K562 (cell line): Measurements from ENCODE around the gene NUDT12. TPM values are rescaled to one million over a fixed set of nuclear protein-coding genes. Genes with fewer than 3 reads are reported as not detected.

Experiments
- ATAC-seq: fragments of 200-7000 bp; cut with Tn5 transposase; 3 replicates; pipeline ENCODE4 v1.9.1; 2020; ENCODE audit warnings: moderate library complexity
- BruUV-seq: library from RNA; stranded (reverse); fragments of 400-500 nt; replicated peaks from 2 replicates; lab custom pipeline; 2021; lab: Mats Ljungman, UMichigan
- CTCF ChIA-PET: fragments of 300-600 bp; formaldehyde crosslinking; extraction: SDS; loops from one replicate; lab custom pipeline; 2021; ENCODE audit warnings: low intra/inter-chr PET ratio; lab: Yijun Ruan, JAX
- POLR2A ChIA-PET: fragments of 300-600, 350-650 bp; sonication (Branson Sonifier 250); formaldehyde crosslinking; extraction: SDS; loops from one replicate; lab custom pipeline; 2021; ENCODE audit warnings: antibody characterized with exemption, inconsistent platforms; lab: Yijun Ruan, JAX
- DNase-seq, 4 experiments: peaks; one replicate each; pipeline versions ENCODE4 v3.0.0 to v3.0.0-alpha.2; 2011 to 2018; ENCODE audit warnings: low spot score in 3 of 4, mixed read lengths in 3 of 4; ENCODE audit errors: extremely low read depth in 1 of 4
- FAIRE-seq: peaks from 2 replicates; lab custom pipeline; 2011; peaks lifted over from hg19 to GRCh38; lab: Jason Lieb, UNC
- H2AFZ ChIP-seq: 2 replicates; pipeline ENCODE4 v1.6.0; 2011; ENCODE audit warnings: low read depth, low read length, control low read depth, inconsistent platforms
- H3K27ac ChIP-seq: fragments of 200-600 bp; 3 replicates; pipeline ENCODE4 v1.8.0; 2011; ENCODE audit warnings: low read depth, mild to moderate bottlenecking, control low read depth, inconsistent platforms, low read length, moderate library complexity, mixed read lengths; ENCODE audit errors: extremely low read depth
- H3K27me3 ChIP-seq, 2 experiments: fragments of 300-600 bp in 1 of 2; 2 replicates in 1 of 2; 3 replicates in 1 of 2; pipeline versions ENCODE4 v1.6.0 to v1.8.0; 2011; ENCODE audit warnings: inconsistent platforms in 2 of 2, low read length in 2 of 2, mild to moderate bottlenecking in 1 of 2, mixed read lengths in 1 of 2, moderate library complexity in 1 of 2; ENCODE audit not compliant: control insufficient read depth in 2 of 2, insufficient read depth in 2 of 2
- H3K36me3 ChIP-seq: fragments of 300-600 bp; 3 replicates; pipeline ENCODE4 v1.8.0; 2011; ENCODE audit warnings: mild to moderate bottlenecking, low read length, inconsistent platforms; ENCODE audit not compliant: control insufficient read depth, insufficient read depth
- H3K4me1 ChIP-seq, 2 experiments: fragments of 200-600 bp in 1 of 2; replicated peaks in 1 of 2; 2 replicates in 1 of 2; 3 replicates in 1 of 2; pipeline versions ENCODE4 v1.5.1 to v1.8.0; 2011; ENCODE audit warnings: inconsistent platforms in 2 of 2, low read length in 2 of 2, mild to moderate bottlenecking in 1 of 2, mixed read lengths in 1 of 2, moderate library complexity in 1 of 2; ENCODE audit not compliant: control insufficient read depth in 2 of 2, insufficient read depth in 2 of 2
- H3K4me2 ChIP-seq: 2 replicates; pipeline ENCODE4 v1.6.1; 2011; ENCODE audit warnings: low read length, control low read depth, inconsistent platforms, mixed read lengths; ENCODE audit not compliant: insufficient read depth
- H3K4me3 ChIP-seq: fragments of 200-600 bp; sonication (generic), shearing (Covaris generic); 2 replicates; pipeline ENCODE4 v1.5.1; 2016; ENCODE audit warnings: control low read depth, inconsistent platforms
- H3K79me2 ChIP-seq: fragments of 200-600 bp; 3 replicates; pipeline ENCODE4 v1.8.0; 2011; ENCODE audit warnings: low read length, inconsistent platforms; ENCODE audit not compliant: control insufficient read depth, insufficient read depth
- H3K9ac ChIP-seq, 2 experiments: 2 replicates each; pipeline versions ENCODE4 v1.6.0 to v1.6.1; 2011; ENCODE audit warnings: low read depth in 2 of 2, low read length in 2 of 2, control low read depth in 1 of 2, inconsistent platforms in 1 of 2, mild to moderate bottlenecking in 1 of 2, mixed read lengths in 1 of 2; ENCODE audit not compliant: insufficient read depth in 1 of 2
- H3K9me1 ChIP-seq: one replicate; pipeline ENCODE4 v1.6.0; 2011; ENCODE audit warnings: inconsistent platforms, mild to moderate bottlenecking, low read length, moderate library complexity; ENCODE audit not compliant: control insufficient read depth, insufficient read depth
- H3K9me3 ChIP-seq: replicated peaks from 2 replicates; pipeline ENCODE4 v1.5.1; 2011; ENCODE audit warnings: low read depth, low read length, inconsistent platforms; ENCODE audit not compliant: control insufficient read depth, insufficient read depth
- H4K20me1 ChIP-seq: replicated peaks from 2 replicates; pipeline ENCODE4 v1.6.1; 2011; ENCODE audit warnings: low read length, inconsistent platforms, mixed read lengths; ENCODE audit not compliant: control insufficient read depth, insufficient read depth
- ELK3 ChIP-seq: fragments of 450-650 bp; formaldehyde crosslinking; IDR thresholded peaks from 2 replicates; pipeline ENCODE4 v1.4.0; 2020; ENCODE audit warnings: mild to moderate bottlenecking
- HDAC2 ChIP-seq: fragments of 450-650 bp; IDR thresholded peaks from 2 replicates; pipeline ENCODE4 v1.6.1; 2016; ENCODE audit warnings: mild to moderate bottlenecking
- HDGF ChIP-seq: fragments of 450-650 bp; IDR thresholded peaks from 2 replicates; pipeline ENCODE4 v1.6.1; 2016
- L3MBTL2 ChIP-seq: fragments of 450-650 bp; IDR thresholded peaks from 2 replicates; pipeline ENCODE4 v1.6.1; 2016; ENCODE audit warnings: mild to moderate bottlenecking, moderate library complexity
- NCOR1 ChIP-seq: fragments of 450-650 bp; IDR thresholded peaks from 2 replicates; pipeline ENCODE4 v1.6.1; 2016; ENCODE audit warnings: mild to moderate bottlenecking, moderate library complexity
- RAD21 ChIP-seq, 2 experiments: fragments of 250-450 bp in 1 of 2; fragments of 450-650 bp in 1 of 2; sonication (Bioruptor Pico) in 1 of 2; formaldehyde crosslinking in 1 of 2; IDR thresholded peaks in 1 of 2; conservative IDR thresholded peaks in 1 of 2; 2 replicates each; pipeline versions ENCODE4 v1.4.0 to v1.8.0; 2020 to 2022; ENCODE audit warnings: mild to moderate bottlenecking in 2 of 2, moderate library complexity in 1 of 2
- RERE ChIP-seq: sonication (generic); formaldehyde crosslinking; IDR thresholded peaks from 2 replicates; pipeline ENCODE4 v1.8.0; 2023; ENCODE audit warnings: missing genetic modification reagents, mild to moderate bottlenecking, borderline replicate concordance
- RNF219 ChIP-seq: fragments of 250-450 bp; sonication (Bioruptor Pico); IDR thresholded peaks from 2 replicates; pipeline ENCODE4 v1.5.0; 2022; ENCODE audit warnings: mild to moderate bottlenecking
- ZKSCAN1 ChIP-seq: fragments of 150-350 bp; IDR thresholded peaks from 2 replicates; pipeline ENCODE4 v1.6.1; 2016; ENCODE audit warnings: low read depth, low read length
- WGBS: fragments of 100-300 bp; shearing (Covaris generic); methylation state at CpG from one replicate; pipeline ENCODE4 v1.1.6; 2016; ENCODE audit warnings: low coverage, mixed read lengths; ENCODE audit not compliant: insufficient coverage; ENCODE audit errors: missing lambda C conversion rate; 5-methylcytosine and 5-hydroxymethylcytosine counted together
- in situ Hi-C: fragments of 300-500 bp; cut with MboI; formaldehyde crosslinking; loops from 4 replicates; pipeline ENCODE4 v1.15.0; 2018; ENCODE audit warnings: inconsistent platforms, mixed read lengths
- intact Hi-C: fragments of 100-400 bp; cut with micrococcal nuclease; formaldehyde crosslinking; loops from 2 replicates; pipeline ENCODE4 v1.14.2; 2022
- polyA plus RNA-seq, 8 experiments: library from polyadenylated mRNA; depleted of rRNA in 4 of 8; stranded (reverse) in 5 of 8; unstranded in 3 of 8; fragments of >200 nt; fragmentation: Nextera tagmentation in 2 of 8; fragmentation: Illumina TruSeq in 1 of 8; extraction: Ambion mirVana in 2 of 8; extraction: Trizol in 1 of 8; gene quantifications; 2 replicates each; pipeline versions ENCODE4 v1.2.1 to v1.2.3, GENCODE V29; 2011 to 2014; ENCODE audit warnings: inconsistent platforms in 1 of 8, missing spikeins in 1 of 8
- total RNA-seq, 7 experiments: library from RNA; depleted of rRNA in 6 of 7; stranded (reverse); fragments of >200 nt in 6 of 7; fragmentation: Illumina TruSeq in 2 of 7; extraction: Trizol in 2 of 7; gene quantifications; 2 replicates each; pipeline versions ENCODE4 v1.2.1 to v1.2.3, GENCODE V29; 2011 to 2021; ENCODE audit warnings: low replicate concordance in 1 of 7

The NUDT12 gene
- total and polyA plus RNA-seq, 9 of the 15 experiments (the other 6 are each of a cell fraction or from before 2014, with no cell fraction given): 10.9 to 27.2 (median 18.5) TPM

GRCh38 chr5:103541569-103541968, 21.0 kb downstream of the NUDT12 start:
- Histone ChIP-seq H3K4me2 (no peak overlapping the region), H4K20me1 (no peaks in the 10 kb centered on the region), H3K36me3 (no peaks in the 10 kb centered on the region), H3K9ac (no peak overlapping the region), H3K4me1 (no peaks in the 10 kb centered on the region), H3K27ac (no peak overlapping the region), H3K9me3 (no peaks in the 10 kb centered on the region), H3K9me1 (no peaks in the 10 kb centered on the region), H2AFZ (no peak overlapping the region), H3K79me2 (no peaks in the 10 kb centered on the region), H3K4me3 (no peak overlapping the region), H3K27me3 (no peaks in the 10 kb centered on the region)
- WGBS: 4% methylated on average over 3 of the region's 3 CpGs
- no peak for FAIRE-seq
- ChIA-PET POLR2A (no interaction called here), CTCF (no interaction called here)
- no TSS peak for BruUV-seq
- no peak for DNase-seq
- no peak for ATAC-seq
- TF ChIP-seq RERE (CRISPR knock-in tag) (no peak), ZKSCAN1 (no peak), RNF219 (CRISPR knock-in tag) (no peak), HDGF (no peak), NCOR1 (no peak), L3MBTL2 (no peak), HDAC2 (no peak), RAD21 (CRISPR knock-in tag; conservative IDR thresholded peaks at IDR 0.05 in 1 of 2, IDR thresholded peaks at IDR 0.05 in 1 of 2) (no peak), ELK3 (CRISPR knock-in tag) (no peak)
- in situ Hi-C loops (no loop called here), intact Hi-C loops (no loop called here)
